ENCODE data around the gene HGS. TPM values are rescaled to one million over a fixed set of nuclear protein-coding genes. Genes with fewer than 3 reads are reported as not detected.
"Not testable (repeated sequence)": the region's sequence is repeated elsewhere in the genome, so short reads cannot be mapped to it uniquely, and the experiment has no call there.

The HGS gene
- polyA plus RNA-seq, 1 experiment = 71.5 TPM

- CTCF ChIA-PET = interaction anchor here (0.7 kb wide), 1 partner anchor 66 kb away, joined by 4 read pairs; no protein-coding TSS in a partner anchor
- Histone ChIP-seq H3K4me3 (ENCODE audit: low read depth, low read length) (no peak overlapping the region), H3K9me3 (ENCODE audit: control insufficient read depth, insufficient read depth, low read length) (no peaks in the 10 kb centered on the region; the same call in 1 of the 2 replicates), H3K27ac (ENCODE audit: low read depth, low read length) (no peak overlapping the region), H3K27me3 (ENCODE audit: control insufficient read depth, insufficient read depth, low read length) (no peaks in the 10 kb centered on the region)
- DNase-seq (ENCODE audit: low read depth, low spot score) = no peak
- TF ChIP-seq CTCF (IDR thresholded peaks at IDR 0.05; ENCODE audit: low read depth, low read length) = no peak
- POLR2A ChIA-PET = no interaction called here
Measured at GRCh38 chr17:81672504-81672903, 11.3 kb upstream of the HGS start.

DNA sequence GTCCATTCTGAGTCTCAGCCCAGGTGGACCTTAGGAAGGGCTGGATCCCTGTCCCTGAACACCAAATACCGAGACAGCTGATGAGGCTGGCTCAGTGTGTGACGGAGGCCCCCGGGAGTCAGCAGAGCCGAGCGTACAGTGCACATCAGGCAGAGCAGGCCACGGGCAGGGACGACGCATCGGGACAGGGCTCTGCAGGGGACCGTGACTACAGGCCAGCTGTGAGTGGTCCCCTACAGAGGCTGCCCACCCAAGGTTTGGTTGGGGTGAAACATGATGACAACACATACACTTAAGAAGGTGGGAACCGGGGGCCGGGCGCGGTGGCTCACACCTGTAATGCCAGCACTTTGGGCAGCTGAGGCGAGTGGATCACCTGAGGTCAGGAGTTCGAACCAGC lies 10.9 kb upstream of the HGS start:
- ChIA-PET POLR2A (no interaction called here), CTCF (interaction anchor here (0.7 kb wide), 1 partner anchor 66 kb away, joined by 4 read pairs; no protein-coding TSS in a partner anchor)
- TF ChIP-seq CTCF (IDR thresholded peaks at IDR 0.05; ENCODE audit: low read depth, low read length) = no peak
- H3K27me3 ChIP-seq (ENCODE audit: control insufficient read depth, insufficient read depth, low read length) = no peaks in the 10 kb centered on the region
- no peak for DNase-seq (ENCODE audit: low read depth, low spot score)
- no peaks in the 10 kb centered on the region; the same call in 1 of the 2 replicates for H3K9me3 ChIP-seq (ENCODE audit: control insufficient read depth, insufficient read depth, low read length)
- H3K4me3 ChIP-seq (ENCODE audit: low read depth, low read length) = no peak overlapping the region
- no peak overlapping the region for H3K27ac ChIP-seq (ENCODE audit: low read depth, low read length)

- ChIA-PET CTCF (no interaction called here), POLR2A (no interaction called here)
- H3K27ac ChIP-seq (ENCODE audit: low read depth, low read length) = no peak overlapping the region
- no peak overlapping the region for H3K4me3 ChIP-seq (ENCODE audit: low read depth, low read length)
- H3K27me3 ChIP-seq (ENCODE audit: control insufficient read depth, insufficient read depth, low read length) = no peaks in the 10 kb centered on the region
- no peaks in the 10 kb centered on the region; the same call in 1 of the 2 replicates for H3K9me3 ChIP-seq (ENCODE audit: control insufficient read depth, insufficient read depth, low read length)
- no peak for TF ChIP-seq CTCF (IDR thresholded peaks at IDR 0.05; ENCODE audit: low read depth, low read length)
- no peak for DNase-seq (ENCODE audit: low read depth, low spot score)
Measured at GRCh38 chr17:81673561-81674258, 10.1 kb upstream of the HGS start.

GRCh38 chr17:81675515-81676221 lies 8.1 kb upstream of the HGS start:
- CTCF ChIA-PET = interaction anchor here (0.7 to 1.1 kb wide), 3 partner anchors 9 to 195 kb away, joined by 3 to 4 read pairs (median 4); partner anchors contain the start of genes CCDC137 and OXLD1
- peak; percentile 47 for TF ChIP-seq CTCF (IDR thresholded peaks at IDR 0.05; ENCODE audit: low read depth, low read length)
- POLR2A ChIA-PET = interaction anchor here (1.1 to 1.2 kb wide), 2 partner anchors 9 to 164 kb away, joined by 3 read pairs; partner anchors contain the start of genes CCDC137 and OXLD1
- not testable (repeated sequence) for H3K4me3 ChIP-seq (ENCODE audit: low read depth, low read length); H3K27ac ChIP-seq (ENCODE audit: low read depth, low read length); DNase-seq (ENCODE audit: low read depth, low spot score); H3K9me3 ChIP-seq (ENCODE audit: control insufficient read depth, insufficient read depth, low read length); H3K27me3 ChIP-seq (ENCODE audit: control insufficient read depth, insufficient read depth, low read length)

DNA sequence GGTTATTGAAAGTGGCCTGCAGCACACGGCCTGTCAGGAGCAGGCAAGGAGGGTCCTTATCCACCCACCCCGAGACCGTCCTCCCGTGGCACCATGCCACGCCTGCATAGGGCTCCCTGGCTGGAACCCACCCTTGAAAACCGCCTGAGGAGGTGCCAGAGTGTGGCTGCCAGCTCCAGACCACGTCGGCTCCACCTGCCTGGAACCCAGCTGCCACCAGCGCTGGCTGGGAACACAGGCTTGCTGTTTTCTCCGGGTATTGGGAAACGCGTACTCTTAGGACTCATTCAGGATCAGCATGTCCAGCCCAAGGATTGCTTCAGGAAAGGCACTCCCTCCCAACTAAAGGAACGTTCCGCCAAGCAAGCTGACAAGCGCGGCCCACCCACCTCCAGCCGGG lies 6.9 kb upstream of the HGS start:
- Histone ChIP-seq H3K27me3 (ENCODE audit: control insufficient read depth, insufficient read depth, low read length) (no peaks in the 10 kb centered on the region), H3K9me3 (ENCODE audit: control insufficient read depth, insufficient read depth, low read length) (no peaks in the 10 kb centered on the region; the same call in 1 of the 2 replicates), H3K27ac (ENCODE audit: low read depth, low read length) (no peak overlapping the region), H3K4me3 (ENCODE audit: low read depth, low read length) (no peak overlapping the region)
- ChIA-PET CTCF (no interaction called here), POLR2A (no interaction called here)
- no peak for DNase-seq (ENCODE audit: low read depth, low spot score)
- no peak for TF ChIP-seq CTCF (IDR thresholded peaks at IDR 0.05; ENCODE audit: low read depth, low read length)

Measured in AG04450 (cell line).